ENCODE measurements around the gene TSHZ3.
A peak's percentile ranks its signal among the peaks of the same experiment; 100 is the strongest.

The TSHZ3 gene

GRCh38 chr19:31334849-31335624, 14.2 kb downstream of the TSHZ3 start:
- DNase-seq, result no peak

- DNase-seq, result no peak
Measured at GRCh38 chr19:31334101-31334848, 15.0 kb downstream of the TSHZ3 start.

GRCh38 chr19:31332096-31332495, 17.1 kb downstream of the TSHZ3 start:
- DNase-seq, result no peak

GRCh38 chr19:31331536-31331935, 17.7 kb downstream of the TSHZ3 start:
- DNase-seq, result peak; percentile 22

GRCh38 chr19:31330761-31331160, 18.5 kb downstream of the TSHZ3 start:
- peak; percentile 21 for DNase-seq

- DNase-seq, result no peak
Measured at GRCh38 chr19:31330237-31330636, 19.0 kb downstream of the TSHZ3 start.

- no peak for DNase-seq
Measured at GRCh38 chr19:31329819-31330218, 19.4 kb downstream of the TSHZ3 start.

- DNase-seq, result no peak
Measured at GRCh38 chr19:31328238-31328637, 21.0 kb downstream of the TSHZ3 start.

GRCh38 chr19:31326329-31327028, 22.8 kb downstream of the TSHZ3 start:
- DNase-seq, result no peak

- no peak for DNase-seq
Measured at GRCh38 chr19:31325342-31325741, 23.9 kb downstream of the TSHZ3 start.

- DNase-seq, result no peak
Measured at GRCh38 chr19:31319465-31319864, 29.8 kb downstream of the TSHZ3 start.

GRCh38 chr19:31318790-31319425, 30.3 kb downstream of the TSHZ3 start:
- DNase-seq, result no peak

- DNase-seq, result no peak
Measured at GRCh38 chr19:31317570-31317969, 31.7 kb downstream of the TSHZ3 start.

GRCh38 chr19:31317093-31317492, 32.1 kb downstream of the TSHZ3 start:
- no peak for DNase-seq

GRCh38 chr19:31316201-31316951, 32.9 kb downstream of the TSHZ3 start:
- DNase-seq, result peak; percentile 85

- DNase-seq, result no peak
Measured at GRCh38 chr19:31315652-31316051, 33.6 kb downstream of the TSHZ3 start.

- no peak for DNase-seq
Measured at GRCh38 chr19:31314849-31315629, 34.2 kb downstream of the TSHZ3 start.

GRCh38 chr19:31314156-31314555, 35.1 kb downstream of the TSHZ3 start:
- no peak for DNase-seq

GRCh38 chr19:31313291-31314030, 35.8 kb downstream of the TSHZ3 start:
- DNase-seq, result no peak

- DNase-seq, result no peak
Measured at GRCh38 chr19:31312677-31313244, 36.5 kb downstream of the TSHZ3 start.

Measured in inflammatory macrophage treated with lipopolysaccharide for 4 hours (primary cell).